ENCODE results near the gene ZNF556. TPM values are rescaled to one million over a fixed set of nuclear protein-coding genes. Genes with fewer than 3 reads are reported as not detected.

Gene ZNF556
- total and polyA plus RNA-seq, 8 donors, result 0.19 to 0.58 (median 0.23) TPM; not detected in 5

DNA sequence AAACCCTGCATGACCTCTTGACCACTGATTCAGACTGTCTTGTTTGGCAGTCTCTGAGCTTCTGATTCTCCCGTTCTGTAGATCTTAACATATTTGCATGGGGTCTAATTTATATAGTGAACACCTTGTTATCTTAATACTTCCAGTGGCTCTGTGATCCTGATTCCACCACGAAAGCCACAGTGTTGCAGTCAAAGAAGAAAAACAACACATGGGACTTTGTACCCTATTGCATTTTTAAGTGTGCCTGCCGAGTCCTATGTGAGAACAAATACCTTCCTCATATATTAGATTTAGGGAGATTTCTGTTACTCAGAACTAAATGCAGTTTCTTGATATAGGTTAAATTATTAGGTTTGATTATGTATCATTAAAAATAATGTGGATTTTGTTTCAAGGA, 12.3 kb upstream of the ZNF556 start:
- Histone ChIP-seq H3K27me3 (no peaks in the 10 kb centered on the region), H3K36me3 (peaks cover 34 to 87% (median 55%) of the 10 kb centered on the region in 4 donors), H3K27ac (no peak overlapping the region), H3K4me1 (no peaks in the 10 kb centered on the region), H3K4me3 (no peak overlapping the region), H3K9me3 (peaks cover 54 to 100% (median 89%) of the 10 kb centered on the region in 4 donors)
- 92 to 97% (median 95%) methylated on average over 3 of the region's 3 CpGs for WGBS, 5 donors
- no peak for DNase-seq
- intact Hi-C loops (cut with DNase I; ENCODE audit: low total_unique reads), result no loop called here
- no peak for TF ChIP-seq POLR2AphosphoS5 (IDR thresholded peaks at IDR 0.05)
- TF ChIP-seq POLR2A (IDR thresholded peaks at IDR 0.05), result no peak
- TF ChIP-seq, protein P1, sequence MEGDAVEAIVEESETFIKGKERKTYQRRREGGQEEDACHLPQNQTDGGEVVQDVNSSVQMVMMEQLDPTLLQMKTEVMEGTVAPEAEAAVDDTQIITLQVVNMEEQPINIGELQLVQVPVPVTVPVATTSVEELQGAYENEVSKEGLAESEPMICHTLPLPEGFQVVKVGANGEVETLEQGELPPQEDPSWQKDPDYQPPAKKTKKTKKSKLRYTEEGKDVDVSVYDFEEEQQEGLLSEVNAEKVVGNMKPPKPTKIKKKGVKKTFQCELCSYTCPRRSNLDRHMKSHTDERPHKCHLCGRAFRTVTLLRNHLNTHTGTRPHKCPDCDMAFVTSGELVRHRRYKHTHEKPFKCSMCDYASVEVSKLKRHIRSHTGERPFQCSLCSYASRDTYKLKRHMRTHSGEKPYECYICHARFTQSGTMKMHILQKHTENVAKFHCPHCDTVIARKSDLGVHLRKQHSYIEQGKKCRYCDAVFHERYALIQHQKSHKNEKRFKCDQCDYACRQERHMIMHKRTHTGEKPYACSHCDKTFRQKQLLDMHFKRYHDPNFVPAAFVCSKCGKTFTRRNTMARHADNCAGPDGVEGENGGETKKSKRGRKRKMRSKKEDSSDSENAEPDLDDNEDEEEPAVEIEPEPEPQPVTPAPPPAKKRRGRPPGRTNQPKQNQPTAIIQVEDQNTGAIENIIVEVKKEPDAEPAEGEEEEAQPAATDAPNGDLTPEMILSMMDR (IDR thresholded peaks at IDR 0.05), result no peak
- no peak for TF ChIP-seq EP300 (IDR thresholded peaks at IDR 0.05)

DNA sequence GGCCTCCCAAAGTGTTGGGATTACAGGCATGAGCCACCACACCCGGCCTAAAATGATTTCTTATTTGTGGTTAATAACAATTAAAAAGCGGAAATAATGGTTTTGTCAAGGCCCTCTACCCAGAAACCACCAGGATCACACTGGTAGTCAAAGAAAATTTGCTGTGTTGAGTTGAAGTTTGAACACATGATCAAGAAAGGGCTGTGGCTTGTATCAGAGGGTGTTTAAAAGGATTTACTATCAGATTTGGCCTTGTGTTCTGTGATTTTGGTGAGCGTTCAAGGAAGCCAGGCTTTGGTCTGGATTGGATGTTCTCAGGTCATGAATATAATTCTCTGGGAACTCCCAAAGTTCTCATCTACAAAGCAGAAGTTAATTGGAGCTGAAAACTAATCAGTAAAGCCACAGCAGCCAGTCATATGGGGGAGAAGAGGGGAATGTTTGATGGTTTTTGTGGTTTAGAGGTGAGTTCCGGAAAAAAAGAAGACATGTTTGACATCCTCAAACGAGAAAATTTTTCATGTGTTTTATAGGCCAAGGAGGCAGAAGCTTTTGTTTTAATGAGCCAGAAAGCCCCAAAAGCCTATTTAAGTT, 10.6 kb upstream of the ZNF556 start:
- H3K9me3 ChIP-seq, result peaks cover 51 to 89% (median 74%) of the 10 kb centered on the region in 4 donors
- H3K4me1 ChIP-seq, result no peaks in the 10 kb centered on the region
- no peak for DNase-seq
- H3K4me3 ChIP-seq, result no peak overlapping the region
- H3K27ac ChIP-seq, result no peak overlapping the region
- TF ChIP-seq EP300 (IDR thresholded peaks at IDR 0.05) (no peak), POLR2A (IDR thresholded peaks at IDR 0.05) (no peak), POLR2AphosphoS5 (IDR thresholded peaks at IDR 0.05) (no peak)
- TF ChIP-seq, protein P1 (IDR thresholded peaks at IDR 0.05), result no peak
- WGBS, 5 donors, result 83 to 93% (median 87%) methylated on average over 5 of the region's 5 CpGs
- intact Hi-C loops (cut with DNase I; ENCODE audit: low total_unique reads), result no loop called here
- H3K27me3 ChIP-seq, result no peaks in the 10 kb centered on the region
- peaks cover 20 to 70% (median 40%) of the 10 kb centered on the region in 4 donors for H3K36me3 ChIP-seq

DNA sequence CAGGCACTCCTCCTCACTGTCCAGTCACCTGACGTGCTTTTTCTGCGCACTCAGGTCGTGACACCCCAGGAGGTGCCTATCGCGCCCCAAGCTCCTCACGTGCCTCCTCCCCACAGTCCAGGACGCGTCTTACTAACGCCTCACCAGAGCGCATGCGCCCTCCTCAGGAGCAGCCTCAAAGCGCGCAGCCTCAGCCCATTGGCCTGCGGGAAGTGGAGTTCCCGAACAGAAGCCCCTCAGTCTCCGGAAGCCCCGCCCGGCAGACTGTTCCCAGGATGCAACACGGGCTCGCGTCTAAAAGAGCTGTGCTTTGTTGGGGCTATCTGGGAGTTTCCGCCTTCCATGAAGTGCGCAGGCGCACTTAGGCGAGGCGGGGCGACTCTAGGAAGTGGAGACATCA, 8.3 kb upstream of the ZNF556 start:
- intact Hi-C loops (cut with DNase I; ENCODE audit: low total_unique reads), result no loop called here
- WGBS, 5 donors, result 73 to 85% (median 76%) methylated on average over 6 to 27 of the region's 27 CpGs
- no peak for DNase-seq
- H3K36me3 ChIP-seq, result peaks cover 0 to 47% (median 17%) of the 10 kb centered on the region in 4 donors
- no peak overlapping the region for H3K4me3 ChIP-seq
- H3K4me1 ChIP-seq, result no peaks in the 10 kb centered on the region
- peaks cover 29 to 66% (median 51%) of the 10 kb centered on the region in 4 donors for H3K9me3 ChIP-seq
- TF ChIP-seq EP300 (IDR thresholded peaks at IDR 0.05), result no peak
- no peak for TF ChIP-seq POLR2A (IDR thresholded peaks at IDR 0.05)
- no peak for TF ChIP-seq POLR2AphosphoS5 (IDR thresholded peaks at IDR 0.05)
- TF ChIP-seq, protein P1 (IDR thresholded peaks at IDR 0.05), result no peak
- H3K27me3 ChIP-seq, result no peaks in the 10 kb centered on the region
- H3K27ac ChIP-seq, result no peak overlapping the region

DNA sequence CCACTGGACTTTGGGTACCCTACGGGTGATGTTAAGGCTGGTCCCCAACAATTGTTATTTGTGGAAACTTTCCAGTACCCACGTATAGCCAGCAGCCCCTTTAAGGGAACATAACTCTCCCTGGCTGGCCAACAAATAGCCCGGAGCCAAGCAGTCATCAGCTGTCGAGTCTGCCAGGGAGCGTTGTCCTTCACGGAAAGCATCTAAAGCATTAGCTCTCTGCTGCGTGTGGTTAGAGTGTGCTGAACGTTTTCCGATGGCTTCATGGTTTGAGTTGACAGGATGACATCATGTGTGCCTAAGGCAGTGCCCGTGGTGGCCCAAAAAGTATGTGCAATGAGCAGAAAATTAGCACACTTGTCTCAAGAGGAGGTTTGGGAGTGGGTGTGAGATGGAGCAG, 3.3 kb upstream of the ZNF556 start:
- no peak for DNase-seq
- Histone ChIP-seq H3K27ac (no peak overlapping the region), H3K4me3 (no peak overlapping the region), H3K9me3 (peaks cover 3 to 21% (median 7%) of the 10 kb centered on the region in 4 donors), H3K36me3 (peaks cover 0 to under 1% (median 0%) of the 10 kb centered on the region in 4 donors), H3K4me1 (no peaks in the 10 kb centered on the region), H3K27me3 (no peaks in the 10 kb centered on the region)
- intact Hi-C loops (cut with DNase I; ENCODE audit: low total_unique reads), result no loop called here
- WGBS, 5 donors, result 48 to 72% (median 56%) methylated on average over 10 of the region's 10 CpGs
- no peak for TF ChIP-seq POLR2AphosphoS5 (IDR thresholded peaks at IDR 0.05)
- no peak for TF ChIP-seq POLR2A (IDR thresholded peaks at IDR 0.05)
- TF ChIP-seq EP300 (IDR thresholded peaks at IDR 0.05), result no peak
- TF ChIP-seq, protein P1 (IDR thresholded peaks at IDR 0.05), result no peak

Data from stomach (tissue), 9 donors.